AG09309 (cell line): ENCODE data around the gene EXTL1.

Source experiments
- DNase-seq: peaks from one replicate; pipeline ENCODE4 v3.0.0-alpha.2; 2010; ENCODE audit warnings: low read depth
- H3K4me3 ChIP-seq: 2 replicates; pipeline ENCODE4 v1.5.1; 2011; ENCODE audit warnings: mild to moderate bottlenecking, low read depth, low read length, moderate library complexity; ENCODE audit not compliant: control insufficient read depth
- TF ChIP-seq, protein P1 (sequence below): IDR thresholded peaks from 2 replicates; pipeline ENCODE4 v1.5.1; 2011; ENCODE audit warnings: mild to moderate bottlenecking, low read depth, low read length, inconsistent platforms; ENCODE audit not compliant: insufficient read depth, control insufficient read depth; ENCODE audit errors: missing control alignments

Gene EXTL1

DNA sequence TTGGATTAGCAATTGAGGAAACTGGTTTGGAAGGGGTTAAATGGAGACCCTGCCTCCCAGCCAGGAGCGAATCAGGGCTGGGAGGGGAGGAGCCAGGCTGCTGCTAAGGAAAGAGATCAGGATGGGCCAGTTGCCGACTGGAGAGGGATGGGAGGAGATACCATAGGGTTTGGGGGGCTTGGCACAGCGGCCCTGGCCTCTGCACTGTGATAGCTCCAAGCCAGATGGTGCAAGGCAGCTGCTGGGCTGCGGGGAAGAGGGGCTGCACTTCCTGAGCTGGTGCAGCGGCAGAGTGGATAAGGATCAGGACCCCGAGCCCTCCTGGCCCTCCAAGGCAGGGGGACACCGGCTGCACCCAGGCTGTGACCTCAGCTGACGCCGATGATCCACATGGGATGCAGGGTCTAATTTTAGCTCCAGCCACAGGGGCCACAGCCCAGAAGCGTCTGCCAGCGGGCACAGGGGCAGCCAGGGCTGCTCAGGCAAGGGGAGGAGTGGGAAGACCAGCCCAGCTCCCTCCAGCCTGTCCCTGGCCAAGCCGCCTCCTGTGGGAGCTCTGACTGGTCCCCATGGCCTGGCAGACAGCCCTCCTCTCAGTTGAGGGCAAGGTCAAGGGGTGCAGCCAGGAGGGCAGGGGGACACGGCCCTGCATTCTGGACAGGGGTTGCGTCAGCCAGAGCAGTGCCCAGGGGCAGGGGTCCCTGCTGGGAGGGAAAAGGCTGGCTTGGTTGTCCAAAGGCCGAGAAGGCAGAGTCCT, at the start of gene EXTL1:
EXTL1 (plus strand) TSS at position 129 of the 757 bp plus-strand sequence. CDS start 872 bp downstream, outside the sequence.
- peak within 1 kb of the TSS; percentile 22 for H3K4me3 ChIP-seq
- DNase-seq, result no peak
- TF ChIP-seq, protein P1, sequence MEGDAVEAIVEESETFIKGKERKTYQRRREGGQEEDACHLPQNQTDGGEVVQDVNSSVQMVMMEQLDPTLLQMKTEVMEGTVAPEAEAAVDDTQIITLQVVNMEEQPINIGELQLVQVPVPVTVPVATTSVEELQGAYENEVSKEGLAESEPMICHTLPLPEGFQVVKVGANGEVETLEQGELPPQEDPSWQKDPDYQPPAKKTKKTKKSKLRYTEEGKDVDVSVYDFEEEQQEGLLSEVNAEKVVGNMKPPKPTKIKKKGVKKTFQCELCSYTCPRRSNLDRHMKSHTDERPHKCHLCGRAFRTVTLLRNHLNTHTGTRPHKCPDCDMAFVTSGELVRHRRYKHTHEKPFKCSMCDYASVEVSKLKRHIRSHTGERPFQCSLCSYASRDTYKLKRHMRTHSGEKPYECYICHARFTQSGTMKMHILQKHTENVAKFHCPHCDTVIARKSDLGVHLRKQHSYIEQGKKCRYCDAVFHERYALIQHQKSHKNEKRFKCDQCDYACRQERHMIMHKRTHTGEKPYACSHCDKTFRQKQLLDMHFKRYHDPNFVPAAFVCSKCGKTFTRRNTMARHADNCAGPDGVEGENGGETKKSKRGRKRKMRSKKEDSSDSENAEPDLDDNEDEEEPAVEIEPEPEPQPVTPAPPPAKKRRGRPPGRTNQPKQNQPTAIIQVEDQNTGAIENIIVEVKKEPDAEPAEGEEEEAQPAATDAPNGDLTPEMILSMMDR, result no peak

DNA sequence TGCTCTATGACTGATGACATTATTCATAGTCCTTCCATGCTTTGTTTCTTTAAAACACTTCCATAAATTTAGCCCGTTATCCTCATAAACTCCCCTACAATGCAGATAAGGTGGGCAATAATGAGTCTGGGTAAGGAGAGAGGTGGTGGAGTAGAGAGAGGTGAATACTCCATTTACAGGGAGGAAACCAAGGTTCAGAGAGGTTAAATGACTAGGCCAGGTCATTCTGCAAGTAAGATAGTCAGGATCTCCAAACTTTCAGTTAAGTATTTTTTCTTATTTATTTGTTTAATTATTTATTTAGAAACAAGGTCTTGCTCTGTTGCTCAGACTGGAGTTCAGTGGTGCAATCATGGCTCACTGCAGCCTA, 49.8 kb upstream of the EXTL1 start:
- no peak for DNase-seq
- H3K4me3 ChIP-seq, result no peak overlapping the region
- TF ChIP-seq, protein P1, result no peak

- no peak overlapping the region for H3K4me3 ChIP-seq
- TF ChIP-seq, protein P1, result no peak
Measured at GRCh38 chr1:25973610-25974321, 47.8 kb upstream of the EXTL1 start.

GRCh38 chr1:25977801-25978200, 43.8 kb upstream of the EXTL1 start:
- no peak for DNase-seq
- TF ChIP-seq, protein P1, result no peak
- no peak overlapping the region for H3K4me3 ChIP-seq

More at GRCh38 chr1:25973610-25974321, 47.8 kb upstream of the EXTL1 start:
- DNase-seq, result no peak

DNA sequence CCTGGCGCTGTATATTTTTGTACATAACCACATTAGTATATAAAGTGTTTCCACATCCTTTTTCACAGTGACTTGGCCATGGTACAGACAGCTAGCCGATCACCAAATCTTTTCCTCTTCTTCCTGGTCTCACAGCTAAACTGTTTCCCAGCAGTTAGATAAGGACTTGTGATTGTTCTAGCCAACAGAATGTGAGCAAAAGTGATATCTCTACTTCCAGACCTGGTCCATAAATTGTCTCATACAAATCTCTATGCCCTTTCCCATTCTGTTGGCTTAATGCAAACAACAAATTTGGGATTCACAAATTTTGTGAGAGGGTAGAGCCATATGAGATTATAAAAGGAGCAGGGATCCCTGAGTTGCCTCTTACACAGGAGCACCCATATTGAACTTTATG, 43.2 kb upstream of the EXTL1 start:
- TF ChIP-seq, protein P1, result no peak
- DNase-seq, result no peak
- H3K4me3 ChIP-seq, result no peak overlapping the region

DNA sequence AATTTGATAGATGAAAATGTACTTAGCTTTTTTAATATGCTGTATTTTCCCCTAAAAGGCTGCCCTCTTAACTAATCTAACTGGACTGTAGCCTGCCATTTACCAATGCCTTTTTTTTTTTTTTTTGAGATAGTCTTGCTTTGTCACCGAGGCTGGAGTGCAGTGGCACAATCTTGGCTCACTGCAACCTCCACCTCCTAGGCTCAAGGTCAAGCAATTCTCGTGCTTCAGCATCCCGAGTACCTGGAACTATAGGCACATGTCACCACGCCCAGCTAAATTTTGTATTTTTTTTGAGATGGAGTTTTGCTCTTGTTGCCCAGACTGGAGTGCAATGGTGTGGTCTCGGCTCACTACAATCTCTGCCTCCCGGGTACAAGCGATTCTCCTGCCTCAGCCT, 42.4 kb upstream of the EXTL1 start:
- no peak overlapping the region for H3K4me3 ChIP-seq
- TF ChIP-seq, protein P1, result no peak
- no peak for DNase-seq
